B cell (primary cell): ENCODE measurements around the gene QRFP. TPM values are rescaled to one million over a fixed set of nuclear protein-coding genes. Genes with fewer than 3 reads are reported as not detected.

Source experiments
- ATAC-seq: fragments of 200-7000 bp; cut with Tn5 transposase; one replicate; pipeline ENCODE4 v1.10.0; 2021; ENCODE audit warnings: low read depth, mild to moderate bottlenecking, moderate number of reproducible peaks, moderate library complexity
- CTCF ChIA-PET: fragments of 350-600 bp; sonication (Branson Sonifier 250); formaldehyde crosslinking; loops from one replicate; lab custom pipeline; 2021; ENCODE audit warnings: antibody characterized with exemption, inconsistent platforms; lab: Charles Lee
- POLR2A ChIA-PET: fragments of 350-600 bp; sonication (Branson Sonifier 250); formaldehyde crosslinking; loops from one replicate; lab custom pipeline; 2021; ENCODE audit warnings: antibody characterized with exemption; lab: Charles Lee
- DNase-seq: peaks from one replicate; pipeline ENCODE4 v3.0.0; 2013
- H2AFZ ChIP-seq: 2 replicates; pipeline ENCODE4 v1.6.1; 2012; ENCODE audit warnings: mild to moderate bottlenecking, low read depth, low read length; ENCODE audit not compliant: insufficient read depth, poor library complexity, severe bottlenecking
- H3K27ac ChIP-seq, 2 donors: 1 replicate in 1 of 2; 2 replicates in 1 of 2; pipeline ENCODE4 v1.5.1; 2012 to 2013; ENCODE audit warnings: low read length in 2 of 2, mild to moderate bottlenecking in 2 of 2, moderate library complexity in 1 of 2
- H3K27me3 ChIP-seq, 4 experiments: fragments of 200-600 bp in 1 of 4; sonication (generic) in 1 of 4; replicated peaks in 1 of 4; 1 replicate in 2 of 4; 2 replicates in 2 of 4; pipeline versions ENCODE4 v1.6.1 to v1.7.0; 2013 to 2016; ENCODE audit warnings: low read length in 3 of 4, mild to moderate bottlenecking in 2 of 4, mixed read lengths in 1 of 4, moderate library complexity in 1 of 4; ENCODE audit not compliant: insufficient read depth in 4 of 4, control insufficient read depth in 3 of 4; ENCODE audit errors: control extremely low read depth in 1 of 4
- H3K36me3 ChIP-seq, 2 experiments: replicated peaks in 1 of 2; 1 replicate in 1 of 2; 2 replicates in 1 of 2; pipeline versions ENCODE4 v1.6.1 to v1.7.1; 2013; ENCODE audit warnings: low read length in 1 of 2; ENCODE audit not compliant: insufficient read depth in 2 of 2, control insufficient read depth in 1 of 2; ENCODE audit errors: control extremely low read depth in 1 of 2, extremely low read depth in 1 of 2
- H3K4me1 ChIP-seq, 2 donors: fragments of 200-600 bp in 1 of 2; sonication (generic) in 1 of 2; 1 replicate in 1 of 2; 2 replicates in 1 of 2; pipeline versions ENCODE4 v1.5.1 to v1.6.1; 2013 to 2017; ENCODE audit warnings: low read length in 2 of 2; ENCODE audit not compliant: control insufficient read depth in 2 of 2, insufficient read depth in 2 of 2
- H3K4me2 ChIP-seq: replicated peaks from 2 replicates; pipeline ENCODE3; 2012; ENCODE audit warnings: mild to moderate bottlenecking, low read depth, low read length; ENCODE audit not compliant: poor library complexity, severe bottlenecking
- H3K4me3 ChIP-seq, 5 experiments: fragments of 200-600 bp in 1 of 5; sonication (generic) in 1 of 5; 1 replicate in 3 of 5; 2 replicates in 2 of 5; pipeline versions ENCODE4 v1.5.1 to v1.7.0; 2011 to 2016; ENCODE audit warnings: low read length in 4 of 5, mild to moderate bottlenecking in 4 of 5, low read depth in 2 of 5, control low read depth in 1 of 5, moderate library complexity in 1 of 5; ENCODE audit not compliant: insufficient read depth in 1 of 5; ENCODE audit errors: control extremely low read depth in 1 of 5, extremely low read depth in 1 of 5
- H3K79me2 ChIP-seq: fragments of 200-600 bp; sonication (generic); one replicate; pipeline ENCODE4 v1.6.0; 2016; ENCODE audit warnings: low read length; ENCODE audit not compliant: control insufficient read depth, insufficient read depth
- H3K9ac ChIP-seq: fragments of 200-600 bp; sonication (generic); 2 replicates; pipeline ENCODE4 v1.6.1; 2017; ENCODE audit warnings: mild to moderate bottlenecking, low read length, moderate library complexity
- H3K9me3 ChIP-seq, 3 donors: one replicate each; pipeline versions ENCODE4 v1.6.1 to v1.7.1; 2013; ENCODE audit warnings: low read length in 2 of 3; ENCODE audit not compliant: control insufficient read depth in 2 of 3, insufficient read depth in 1 of 3; ENCODE audit errors: control extremely low read depth in 1 of 3
- H4K20me1 ChIP-seq: 2 replicates; pipeline ENCODE4 v1.6.0; 2012; ENCODE audit warnings: mild to moderate bottlenecking, low read length; ENCODE audit not compliant: insufficient read depth, control insufficient read depth, poor library complexity, severe bottlenecking
- H3K27ac Mint-ChIP-seq: one replicate; pipeline ENCODE4 v1.8.0; 2021; ENCODE audit warnings: mixed read lengths
- H3K27me3 Mint-ChIP-seq: one replicate; pipeline ENCODE4 v1.8.0; 2021; ENCODE audit warnings: mixed read lengths
- H3K4me1 Mint-ChIP-seq: one replicate; pipeline ENCODE4 v1.8.0; 2021; ENCODE audit warnings: mixed read lengths
- H3K4me3 Mint-ChIP-seq: one replicate; pipeline ENCODE4 v1.8.0; 2021; ENCODE audit warnings: mixed read lengths
- H3K9me3 Mint-ChIP-seq: one replicate; pipeline ENCODE4 v1.8.0; 2022; ENCODE audit warnings: mixed read lengths; ENCODE audit not compliant: insufficient read depth
- EZH2 ChIP-seq: IDR thresholded peaks from 2 replicates; pipeline ENCODE4 v1.6.1; 2012; ENCODE audit warnings: borderline replicate concordance, low read depth, mild to moderate bottlenecking, moderate library complexity, low read length; ENCODE audit not compliant: insufficient read depth, poor library complexity, severe bottlenecking
- WGBS: methylation state at CpG from one replicate; pipeline ENCODE4 v1.1.5; 2013; ENCODE audit warnings: missing lambda C conversion rate; ENCODE audit not compliant: insufficient coverage; 5-methylcytosine and 5-hydroxymethylcytosine counted together
- intact Hi-C: fragments of 100-400 bp; cut with micrococcal nuclease; formaldehyde crosslinking; loops from one replicate; pipeline ENCODE4 v1.10.0; 2022
- polyA plus RNA-seq: library from polyadenylated mRNA; depleted of rRNA; stranded (reverse); fragments of >200 nt; gene quantifications from 2 replicates; pipeline ENCODE4 v1.2.3, GENCODE V29; 2012
- total RNA-seq, 2 donors: library from RNA; stranded (reverse); fragments of 120-200 nt in 1 of 2; gene quantifications; 1 replicate in 1 of 2; 2 replicates in 1 of 2; pipeline versions ENCODE4 v1.2.3 to v1.2.4, GENCODE V29; 2013 to 2022
- TF ChIP-seq, protein P1 (sequence below): fragments of 200-600 bp; IDR thresholded peaks from one replicate; pipeline ENCODE4 v1.8.0; 2022; ENCODE audit warnings: antibody characterized with exemption, mild to moderate bottlenecking

The QRFP gene
- total and polyA plus RNA-seq, 2 donors (not counting 1 experiment from before 2014, with no cell fraction given): 0.07 TPM; not detected in 1

DNA sequence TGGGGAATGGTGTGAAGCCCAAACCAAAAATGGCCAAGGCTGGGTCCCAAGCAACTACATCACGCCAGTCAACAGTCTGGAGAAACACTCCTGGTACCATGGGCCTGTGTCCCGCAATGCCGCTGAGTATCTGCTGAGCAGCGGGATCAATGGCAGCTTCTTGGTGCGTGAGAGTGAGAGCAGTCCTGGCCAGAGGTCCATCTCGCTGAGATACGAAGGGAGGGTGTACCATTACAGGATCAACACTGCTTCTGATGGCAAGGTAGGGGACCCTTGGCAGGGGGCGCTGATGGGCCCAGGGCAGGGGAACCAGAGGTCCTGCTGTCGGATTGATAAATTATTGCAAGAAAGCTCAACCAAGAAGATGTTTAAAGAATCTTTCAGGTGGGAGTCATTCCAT lies 41.8 kb downstream of the QRFP start:
- no peaks in the 10 kb centered on the region for H3K27me3 ChIP-seq
- ATAC-seq: no peak
- no peak overlapping the region for H3K9ac ChIP-seq
- intact Hi-C loops: no loop called here
- DNase-seq: no peak
- H3K9me3 Mint-ChIP-seq: no peaks in the 10 kb centered on the region
- no peak overlapping the region for H3K4me3 ChIP-seq
- no peaks in the 10 kb centered on the region for H3K27me3 Mint-ChIP-seq
- TF ChIP-seq, protein P1, sequence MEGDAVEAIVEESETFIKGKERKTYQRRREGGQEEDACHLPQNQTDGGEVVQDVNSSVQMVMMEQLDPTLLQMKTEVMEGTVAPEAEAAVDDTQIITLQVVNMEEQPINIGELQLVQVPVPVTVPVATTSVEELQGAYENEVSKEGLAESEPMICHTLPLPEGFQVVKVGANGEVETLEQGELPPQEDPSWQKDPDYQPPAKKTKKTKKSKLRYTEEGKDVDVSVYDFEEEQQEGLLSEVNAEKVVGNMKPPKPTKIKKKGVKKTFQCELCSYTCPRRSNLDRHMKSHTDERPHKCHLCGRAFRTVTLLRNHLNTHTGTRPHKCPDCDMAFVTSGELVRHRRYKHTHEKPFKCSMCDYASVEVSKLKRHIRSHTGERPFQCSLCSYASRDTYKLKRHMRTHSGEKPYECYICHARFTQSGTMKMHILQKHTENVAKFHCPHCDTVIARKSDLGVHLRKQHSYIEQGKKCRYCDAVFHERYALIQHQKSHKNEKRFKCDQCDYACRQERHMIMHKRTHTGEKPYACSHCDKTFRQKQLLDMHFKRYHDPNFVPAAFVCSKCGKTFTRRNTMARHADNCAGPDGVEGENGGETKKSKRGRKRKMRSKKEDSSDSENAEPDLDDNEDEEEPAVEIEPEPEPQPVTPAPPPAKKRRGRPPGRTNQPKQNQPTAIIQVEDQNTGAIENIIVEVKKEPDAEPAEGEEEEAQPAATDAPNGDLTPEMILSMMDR: no peak
- TF ChIP-seq EZH2: no peak
- 99% methylated on average over 9 of the region's 9 CpGs for WGBS
- no peak overlapping the region for H3K4me3 Mint-ChIP-seq
- H4K20me1 ChIP-seq: no peaks in the 10 kb centered on the region
- H3K9me3 ChIP-seq: no peaks in the 10 kb centered on the region
- ChIA-PET CTCF (interaction anchor here (0.8 kb wide), 1 partner anchor 15 kb away, joined by 4 read pairs; no protein-coding TSS in a partner anchor), POLR2A (no interaction called here)
- no peaks in the 10 kb centered on the region for H3K79me2 ChIP-seq
- H2AFZ ChIP-seq: no peak overlapping the region
- no peak overlapping the region for H3K27ac Mint-ChIP-seq
- H3K4me1 ChIP-seq: no peaks in the 10 kb centered on the region
- H3K4me2 ChIP-seq: no peak overlapping the region
- no peaks in the 10 kb centered on the region for H3K4me1 Mint-ChIP-seq
- no peak overlapping the region for H3K27ac ChIP-seq
- H3K36me3 ChIP-seq: peaks cover 1 to 20% of the 10 kb centered on the region in 2 experiments

GRCh38 chr9:130854092-130854491 lies 42.5 kb downstream of the QRFP start:
- no peaks in the 10 kb centered on the region for H3K4me1 Mint-ChIP-seq
- H3K4me1 ChIP-seq: no peaks in the 10 kb centered on the region
- intact Hi-C loops: no loop called here
- DNase-seq: no peak
- H3K4me3 ChIP-seq: no peak overlapping the region
- no peaks in the 10 kb centered on the region for H3K27me3 Mint-ChIP-seq
- no peak overlapping the region for H3K9ac ChIP-seq
- no peaks in the 10 kb centered on the region for H3K9me3 Mint-ChIP-seq
- H3K4me2 ChIP-seq: no peak overlapping the region
- ChIA-PET POLR2A (no interaction called here), CTCF (interaction anchor here (0.8 kb wide), 1 partner anchor 16 kb away, joined by 4 read pairs; no protein-coding TSS in a partner anchor)
- H3K36me3 ChIP-seq: peaks cover 1 to 20% of the 10 kb centered on the region in 2 experiments
- H3K79me2 ChIP-seq: no peaks in the 10 kb centered on the region
- no peaks in the 10 kb centered on the region for H3K9me3 ChIP-seq
- no peak overlapping the region for H2AFZ ChIP-seq
- 95% methylated on average over 5 of the region's 8 CpGs for WGBS
- ATAC-seq: no peak
- TF ChIP-seq, protein P1: no peak
- no peak for TF ChIP-seq EZH2
- no peak overlapping the region for H3K27ac Mint-ChIP-seq
- no peaks in the 10 kb centered on the region for H3K27me3 ChIP-seq
- H3K4me3 Mint-ChIP-seq: no peak overlapping the region
- peaks cover 4% of the 10 kb centered on the region for H4K20me1 ChIP-seq
- no peak overlapping the region for H3K27ac ChIP-seq
